Breast epithelium (tissue), 4 donors: ENCODE data around the gene EXOG. TPM values are rescaled to one million over a fixed set of nuclear protein-coding genes. Genes with fewer than 3 reads are reported as not detected.
A peak's percentile ranks its signal among the peaks of the same experiment; 100 is the strongest.

Source experiments
- DNase-seq, 2 donors: peaks; one replicate each; pipeline ENCODE4 v3.0.0-alpha.2; 2019; ENCODE audit warnings: low spot score in 2 of 2
- H3K27ac ChIP-seq, 2 donors: fragments of 200-600 bp; sonication (generic) in 1 of 2; one replicate each; pipeline ENCODE4 v1.5.1; 2016 to 2019; ENCODE audit warnings: mild to moderate bottlenecking in 1 of 2
- H3K27me3 ChIP-seq, 2 donors: fragments of 200-600 bp; sonication (generic) in 1 of 2; one replicate each; pipeline versions ENCODE4 v1.5.1 to v1.6.0; 2017 to 2019; ENCODE audit warnings: control low read depth in 1 of 2, mild to moderate bottlenecking in 1 of 2
- H3K36me3 ChIP-seq: fragments of 200-600 bp; one replicate; pipeline ENCODE4 v1.5.1; 2019
- H3K4me1 ChIP-seq, 2 donors: fragments of 200-600 bp; sonication (generic); one replicate each; pipeline ENCODE4 v1.5.1; 2016 to 2019; ENCODE audit warnings: control low read depth in 1 of 2
- H3K4me3 ChIP-seq, 3 donors: fragments of 200-600 bp; sonication (generic); 1 replicate in 2 of 3; 2 replicates in 1 of 3; pipeline ENCODE4 v1.5.1; 2016 to 2019; ENCODE audit warnings: mild to moderate bottlenecking in 3 of 3, moderate library complexity in 2 of 3
- H3K9me3 ChIP-seq, 2 donors: fragments of 200-600 bp; sonication (generic) in 1 of 2; one replicate each; pipeline ENCODE4 v1.5.1; 2016 to 2019; ENCODE audit warnings: control low read depth in 1 of 2
- CTCF ChIP-seq, 3 donors: fragments of 450-650 bp; IDR thresholded peaks; one replicate each; pipeline ENCODE4 v1.5.1; 2016 to 2017; ENCODE audit warnings: antibody characterized with exemption in 3 of 3, mild to moderate bottlenecking in 3 of 3, moderate library complexity in 3 of 3
- POLR2A ChIP-seq: fragments of 450-650 bp; IDR thresholded peaks from one replicate; pipeline ENCODE4 v1.6.1; 2016; ENCODE audit warnings: antibody characterized with exemption, mild to moderate bottlenecking, moderate library complexity
- POLR2AphosphoS5 ChIP-seq, 3 donors: sonication (generic); formaldehyde crosslinking; IDR thresholded peaks; one replicate each; pipeline ENCODE4 v1.6.1; 2017; ENCODE audit warnings: antibody characterized with exemption in 3 of 3
- intact Hi-C: fragments of 100-400 bp; cut with DNase I; formaldehyde crosslinking; loops from one replicate; pipeline ENCODE4 v1.15.1; 2023; ENCODE audit warnings: low total_unique reads
- total RNA-seq, 3 donors: library from RNA; depleted of rRNA; stranded (reverse); fragments of >200 nt; gene quantifications; one replicate each; pipeline ENCODE4 v1.1.0, GENCODE V29; 2016

The EXOG gene
- total RNA-seq, 3 donors from 2014 or later = 7.5 to 10.2 (median 8.8) TPM

- intact Hi-C loops = no loop called here
- DNase-seq = no peak
These were observed 67.1 kb downstream of the EXOG start for GRCh38 chr3:38563070-38563885.

GRCh38 chr3:38563886-38564270, 67.7 kb downstream of the EXOG start:
- intact Hi-C loops = no loop called here
- H3K4me1 ChIP-seq = no peaks in the 10 kb centered on the region
- DNase-seq = no peak
- no peaks in the 10 kb centered on the region for H3K36me3 ChIP-seq
- H3K27me3 ChIP-seq = no peaks in the 10 kb centered on the region
- no peak overlapping the region for H3K4me3 ChIP-seq
- H3K9me3 ChIP-seq = peaks cover 0 to 4% of the 10 kb centered on the region in 2 donors
- H3K27ac ChIP-seq = no peak overlapping the region
- TF ChIP-seq POLR2AphosphoS5 (IDR thresholded peaks at IDR 0.05) = no peak
- no peak for TF ChIP-seq POLR2A
- TF ChIP-seq CTCF (IDR thresholded peaks at IDR 0.05) = no peak

More at GRCh38 chr3:38563070-38563885, 67.1 kb downstream of the EXOG start:
- TF ChIP-seq CTCF (IDR thresholded peaks at IDR 0.05) (no peak), POLR2A (no peak), POLR2AphosphoS5 (IDR thresholded peaks at IDR 0.05) (no peak)
- Histone ChIP-seq H3K36me3 (no peaks in the 10 kb centered on the region), H3K4me1 (no peaks in the 10 kb centered on the region), H3K4me3 (no peak overlapping the region), H3K9me3 (peaks cover 0 to 4% of the 10 kb centered on the region in 2 donors), H3K27me3 (no peaks in the 10 kb centered on the region), H3K27ac (no peak overlapping the region)

DNA sequence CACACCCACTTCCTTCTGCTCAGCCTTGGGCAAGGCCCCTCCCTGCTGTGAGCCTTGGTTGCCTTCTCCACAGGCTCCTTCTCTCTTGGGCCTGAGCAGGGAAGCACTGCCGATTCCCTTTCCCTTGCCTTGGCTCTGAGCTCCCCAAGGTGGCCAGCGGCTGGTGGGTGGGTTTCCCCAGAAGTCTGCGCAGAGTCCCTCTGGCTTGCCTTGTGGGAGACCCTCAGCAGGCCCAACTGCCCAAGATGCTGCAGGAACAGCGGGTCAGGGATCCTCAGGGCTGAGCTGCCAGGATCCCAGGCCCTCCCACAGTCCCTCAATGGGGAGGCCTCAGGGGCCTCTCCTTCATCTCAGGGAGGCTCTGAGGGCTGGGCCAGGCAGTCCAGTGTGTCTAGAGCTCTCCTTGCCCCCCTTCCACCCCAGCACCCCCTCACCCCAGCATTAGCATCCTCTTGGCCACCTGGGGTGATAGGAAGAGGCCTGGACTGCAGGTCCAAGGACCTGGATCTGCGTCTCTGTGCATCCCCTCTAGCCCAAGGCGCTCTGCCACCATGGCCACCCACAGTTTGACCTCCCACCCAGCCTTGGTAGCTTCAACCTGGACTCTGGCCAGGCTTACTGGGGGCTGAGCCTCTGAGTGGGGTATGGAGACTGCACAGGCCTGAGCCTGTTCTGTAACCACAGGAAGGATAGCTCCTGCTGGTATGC, 68.6 kb downstream of the EXOG start:
- intact Hi-C loops = no loop called here
- TF ChIP-seq POLR2A (no peak), POLR2AphosphoS5 (IDR thresholded peaks at IDR 0.05) (no peak), CTCF (IDR thresholded peaks at IDR 0.05) (no peak)
- H3K9me3 ChIP-seq = peaks cover 0 to 1% of the 10 kb centered on the region in 2 donors
- DNase-seq = peak in 1 of 2 donors; percentile 36
- H3K4me3 ChIP-seq = no peak overlapping the region
- H3K27me3 ChIP-seq = no peaks in the 10 kb centered on the region
- no peak overlapping the region for H3K27ac ChIP-seq
- H3K4me1 ChIP-seq = no peaks in the 10 kb centered on the region
- no peaks in the 10 kb centered on the region for H3K36me3 ChIP-seq

DNA sequence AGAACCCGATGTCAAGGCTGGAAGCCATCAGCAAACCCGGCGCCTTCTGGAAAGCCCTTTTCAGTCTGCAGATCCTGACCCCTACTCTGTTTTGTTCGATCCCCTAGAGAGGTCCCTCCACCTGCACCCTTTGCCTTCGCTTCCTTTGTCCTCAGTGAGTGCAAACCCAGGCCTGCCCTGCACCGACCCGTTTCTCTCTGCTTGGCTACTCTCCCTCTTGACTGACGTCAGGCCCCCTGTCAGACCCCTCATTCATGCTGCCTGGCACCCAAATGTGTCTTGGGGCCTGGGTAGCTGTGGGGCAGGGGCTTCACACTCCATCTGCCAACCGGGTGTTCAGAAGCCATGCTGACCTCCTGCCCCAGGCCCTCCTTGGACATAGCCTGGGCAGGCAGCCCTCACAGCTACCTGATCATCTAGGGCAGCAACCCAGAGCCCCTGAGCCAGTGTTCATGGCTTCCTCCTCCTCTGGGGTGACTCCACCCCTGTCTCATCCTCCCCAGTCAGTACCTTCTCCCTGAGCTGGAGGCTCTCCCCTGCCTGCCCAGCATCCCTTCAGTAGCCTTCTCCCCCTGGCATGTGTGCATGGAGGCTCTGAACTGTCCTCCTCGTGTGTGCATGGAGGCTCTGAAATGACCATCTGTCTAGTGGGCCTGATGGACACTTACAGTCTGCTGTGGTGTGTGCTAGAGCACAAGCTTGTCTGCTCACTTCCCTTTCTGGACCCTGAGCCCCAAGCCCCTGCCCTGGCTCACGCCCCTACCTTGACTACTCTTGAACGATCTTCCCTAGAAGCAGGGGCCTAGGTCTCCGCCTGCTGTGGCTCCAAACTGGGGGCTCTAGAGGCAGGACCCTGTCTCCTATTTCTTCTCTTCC, 69.4 kb downstream of the EXOG start:
- intact Hi-C loops = no loop called here
- H3K9me3 ChIP-seq = no peaks in the 10 kb centered on the region
- H3K36me3 ChIP-seq = no peaks in the 10 kb centered on the region
- no peak overlapping the region for H3K27ac ChIP-seq
- peak in 1 of 2 donors; percentile 30 for DNase-seq
- no peak overlapping the region for H3K4me3 ChIP-seq
- H3K4me1 ChIP-seq = no peaks in the 10 kb centered on the region
- TF ChIP-seq POLR2A (no peak), CTCF (IDR thresholded peaks at IDR 0.05) (no peak), POLR2AphosphoS5 (IDR thresholded peaks at IDR 0.05) (no peak)
- H3K27me3 ChIP-seq = no peaks in the 10 kb centered on the region
